ENCODE measurements around the gene ARHGAP33.
A peak's percentile ranks its signal among the peaks of the same experiment; 100 is the strongest.
"Not testable (repeated sequence)": the region's sequence is repeated elsewhere in the genome, so short reads cannot be mapped to it uniquely, and the experiment has no call there.

The ARHGAP33 gene

GRCh38 chr19:35795564-35795963, 20.2 kb downstream of the ARHGAP33 start:
- DNase-seq (ENCODE audit: low read depth), result not testable (repeated sequence)

- no peak for DNase-seq (ENCODE audit: low read depth)
These were observed 21.5 kb downstream of the ARHGAP33 start for GRCh38 chr19:35796645-35797542.

- no peak for DNase-seq (ENCODE audit: low read depth)
These were observed 22.3 kb downstream of the ARHGAP33 start for GRCh38 chr19:35797663-35798062.

- DNase-seq (ENCODE audit: low read depth), result no peak
These were observed 26.5 kb downstream of the ARHGAP33 start for GRCh38 chr19:35801828-35802227.

- no peak for DNase-seq (ENCODE audit: low read depth)
These were observed 30.2 kb downstream of the ARHGAP33 start for GRCh38 chr19:35805526-35806102.

- DNase-seq (ENCODE audit: low read depth), result no peak
These were observed 31.2 kb downstream of the ARHGAP33 start for GRCh38 chr19:35806597-35806996.

- DNase-seq (ENCODE audit: low read depth), result no peak
These were observed 32.3 kb downstream of the ARHGAP33 start for GRCh38 chr19:35807633-35808032.

- no peak for DNase-seq (ENCODE audit: low read depth)
These were observed 36.2 kb downstream of the ARHGAP33 start for GRCh38 chr19:35811317-35812219.

GRCh38 chr19:35812220-35813042, 37.1 kb downstream of the ARHGAP33 start, which contains the start of gene PRODH2:
Gene PRODH2 (minus strand): TSS chr19:35812845. CDS start chr19:35812805, 40 bp downstream.
- DNase-seq (ENCODE audit: low read depth), result no peak

- no peak for DNase-seq (ENCODE audit: low read depth)
These were observed 37.9 kb downstream of the ARHGAP33 start for GRCh38 chr19:35813043-35813890.

GRCh38 chr19:35816262-35816661, 40.9 kb downstream of the ARHGAP33 start:
- no peak for DNase-seq (ENCODE audit: low read depth)

GRCh38 chr19:35816846-35817245, 41.5 kb downstream of the ARHGAP33 start:
- DNase-seq (ENCODE audit: low read depth), result no peak

GRCh38 chr19:35818445-35818844, 43.1 kb downstream of the ARHGAP33 start:
- DNase-seq (ENCODE audit: low read depth), result no peak

- DNase-seq (ENCODE audit: low read depth), result no peak
These were observed 47.2 kb downstream of the ARHGAP33 start for GRCh38 chr19:35822579-35822978.

GRCh38 chr19:35824150-35824549, 48.8 kb downstream of the ARHGAP33 start:
- no peak for DNase-seq (ENCODE audit: low read depth)

GRCh38 chr19:35828692-35829301, 53.4 kb downstream of the ARHGAP33 start:
- peak; percentile 19 for DNase-seq (ENCODE audit: low read depth)

GRCh38 chr19:35830986-35831385, 55.6 kb downstream of the ARHGAP33 start:
- no peak for DNase-seq (ENCODE audit: low read depth)

GRCh38 chr19:35832054-35832453, 56.7 kb downstream of the ARHGAP33 start:
- no peak for DNase-seq (ENCODE audit: low read depth)

- DNase-seq (ENCODE audit: low read depth), result no peak
These were observed 58.6 kb downstream of the ARHGAP33 start for GRCh38 chr19:35833972-35834371.

GRCh38 chr19:35836096-35836495, 60.7 kb downstream of the ARHGAP33 start:
- not testable (repeated sequence) for DNase-seq (ENCODE audit: low read depth)
